HepG2 (cell line): Measurements from ENCODE around the gene PHACTR3. TPM values are rescaled to one million over a fixed set of nuclear protein-coding genes. Genes with fewer than 3 reads are reported as not detected.

Experiments used
- ATAC-seq: fragments of 200-7000 bp; cut with Tn5 transposase; 3 replicates; pipeline ENCODE4 v1.9.1; 2020; ENCODE audit warnings: mild to moderate bottlenecking, moderate library complexity
- BruUV-seq: library from RNA; stranded (reverse); fragments of 400-500 nt; replicated peaks from 2 replicates; lab custom pipeline; 2021; lab: Mats Ljungman, UMichigan
- CTCF ChIA-PET: fragments of 300-600 bp; formaldehyde crosslinking; extraction: SDS; loops from one replicate; lab custom pipeline; 2021; ENCODE audit warnings: low total read pairs, inconsistent platforms, low intra/inter-chr PET ratio; lab: Yijun Ruan, JAX
- POLR2A ChIA-PET: fragments of 350-600 bp; sonication (Branson Sonifier 250); formaldehyde crosslinking; loops from one replicate; lab custom pipeline; 2020; ENCODE audit warnings: antibody characterized with exemption, inconsistent platforms; lab: Yijun Ruan, JAX
- DNase-seq: peaks from one replicate; pipeline ENCODE4 v3.0.0-alpha.2; 2015; ENCODE audit warnings: low spot score
- FAIRE-seq: peaks from 3 replicates; lab custom pipeline; 2011; peaks lifted over from hg19 to GRCh38; lab: Jason Lieb, UNC
- H2AFZ ChIP-seq: one replicate; pipeline ENCODE4 v1.6.1; 2011; ENCODE audit warnings: low read length, inconsistent platforms
- H3K27ac ChIP-seq: fragments of 300-600 bp; 3 replicates; pipeline ENCODE4 v1.8.0; 2011; ENCODE audit warnings: mixed run types, mild to moderate bottlenecking, mixed read lengths, low read length, inconsistent platforms; ENCODE audit not compliant: insufficient read depth; ENCODE audit errors: extremely low read length
- H3K27me3 ChIP-seq, 2 experiments: fragments of 200-600 bp in 1 of 2; 2 replicates in 1 of 2; 3 replicates in 1 of 2; pipeline versions ENCODE4 v1.6.0 to v1.8.0; 2011; ENCODE audit warnings: low read length in 2 of 2, mild to moderate bottlenecking in 2 of 2, moderate library complexity in 2 of 2, inconsistent platforms in 1 of 2; ENCODE audit not compliant: insufficient read depth in 2 of 2, control insufficient read depth in 1 of 2
- H3K36me3 ChIP-seq, 2 experiments: fragments of 200-600 bp in 1 of 2; replicated peaks in 1 of 2; 2 replicates in 1 of 2; 3 replicates in 1 of 2; pipeline versions ENCODE4 v1.5.1 to v1.8.0; 2011; ENCODE audit warnings: low read length in 2 of 2, inconsistent platforms in 1 of 2; ENCODE audit not compliant: insufficient read depth in 2 of 2, control insufficient read depth in 1 of 2
- H3K4me1 ChIP-seq: 2 replicates; pipeline ENCODE4 v1.5.1; 2012; ENCODE audit warnings: low read length, inconsistent platforms; ENCODE audit not compliant: insufficient read depth
- H3K4me2 ChIP-seq: 2 replicates; pipeline ENCODE4 v1.6.0; 2011; ENCODE audit warnings: low read depth, low read length, inconsistent platforms
- H3K4me3 ChIP-seq, 3 experiments: fragments of 200-600 bp in 1 of 3; sonication (generic), shearing (Covaris generic) in 1 of 3; replicated peaks in 1 of 3; 2 replicates each; pipeline ENCODE4 v1.5.1; 2011 to 2016; ENCODE audit warnings: low read length in 3 of 3, inconsistent platforms in 2 of 3, low read depth in 2 of 3, mild to moderate bottlenecking in 2 of 3, control low read depth in 1 of 3, mixed read lengths in 1 of 3; ENCODE audit not compliant: insufficient read depth in 1 of 3
- H3K79me2 ChIP-seq: one replicate; pipeline ENCODE4 v1.6.1; 2011; ENCODE audit warnings: low read length, inconsistent platforms; ENCODE audit not compliant: insufficient read depth
- H3K9ac ChIP-seq: 2 replicates; pipeline ENCODE4 v1.6.0; 2011; ENCODE audit warnings: mild to moderate bottlenecking, low read depth, low read length, inconsistent platforms; ENCODE audit not compliant: insufficient read depth
- H3K9me3 ChIP-seq: 2 replicates; pipeline ENCODE4 v1.5.1; 2012; ENCODE audit warnings: mild to moderate bottlenecking, low read length
- H4K20me1 ChIP-seq: 2 replicates; pipeline ENCODE4 v1.6.0; 2011; ENCODE audit warnings: inconsistent platforms, mild to moderate bottlenecking, low read length, moderate library complexity; ENCODE audit not compliant: insufficient read depth
- ARID3A ChIP-seq: IDR thresholded peaks from 2 replicates; pipeline ENCODE4 v1.6.1; 2012; ENCODE audit warnings: low read depth, low read length, improper control_type of control experiment
- HHEX ChIP-seq: IDR thresholded peaks from 2 replicates; pipeline ENCODE4 v1.6.1; 2016; ENCODE audit warnings: control low read depth
- NFATC3 ChIP-seq: sonication (generic); formaldehyde crosslinking; IDR thresholded peaks from 2 replicates; pipeline ENCODE4 v1.5.1; 2020; ENCODE audit warnings: mild to moderate bottlenecking, missing genetic modification reagents
- NFKBIZ ChIP-seq: IDR thresholded peaks from 2 replicates; pipeline ENCODE4 v1.6.1; 2018; ENCODE audit warnings: missing genetic modification reagents, missing compliant biosample characterization
- PPARG ChIP-seq: conservative IDR thresholded peaks from 2 replicates; pipeline ENCODE4 v1.6.1; 2016; ENCODE audit warnings: missing biosample characterization, missing genetic modification reagents
- ZNF142 ChIP-seq: sonication (generic); formaldehyde crosslinking; IDR thresholded peaks from 2 replicates; pipeline ENCODE4 v1.4.0; 2020; ENCODE audit warnings: missing genetic modification reagents
- ZNF383 ChIP-seq: sonication (generic); formaldehyde crosslinking; IDR thresholded peaks from 2 replicates; pipeline ENCODE4 v1.4.0; 2020; ENCODE audit warnings: missing genetic modification reagents, mild to moderate bottlenecking, borderline replicate concordance
- ZNF775 ChIP-seq: sonication (generic); formaldehyde crosslinking; IDR thresholded peaks from 2 replicates; pipeline ENCODE4 v1.4.0; 2020; ENCODE audit warnings: missing genetic modification reagents, mild to moderate bottlenecking, moderate library complexity, borderline replicate concordance
- ZSCAN29 ChIP-seq: sonication (generic); formaldehyde crosslinking; conservative IDR thresholded peaks from 2 replicates; pipeline ENCODE4 v1.4.0; 2020; ENCODE audit warnings: mild to moderate bottlenecking, missing genetic modification reagents
- in situ Hi-C: cut with HindIII; loops from 2 replicates; pipeline ENCODE4 v1.10.0; 2017; ENCODE audit warnings: low pct_unique_long_range_greater_than_20kb; ENCODE audit not compliant: extremely low pct_ligation_motif_present
- intact Hi-C: fragments of 100-400 bp; cut with micrococcal nuclease; formaldehyde crosslinking; loops from one replicate; pipeline ENCODE4 v1.10.0; 2022; ENCODE audit not compliant: unreplicated experiment
- polyA plus RNA-seq, 8 experiments: library from polyadenylated mRNA; depleted of rRNA in 3 of 8; stranded (reverse) in 7 of 8; unstranded in 1 of 8; fragments of >200 nt; fragmentation: Illumina TruSeq in 4 of 8; extraction: Trizol in 4 of 8; gene quantifications; 2 replicates each; pipeline versions ENCODE4 v1.2.1 to v1.2.3, GENCODE V29; 2011 to 2016; ENCODE audit warnings: low read depth in 4 of 8, missing spikeins in 1 of 8, mixed read lengths in 1 of 8; ENCODE audit not compliant: insufficient read depth in 1 of 8
- total RNA-seq, 5 experiments: library from RNA; depleted of rRNA; stranded (reverse); fragments of >200 nt; fragmentation: Illumina TruSeq; extraction: Trizol; gene quantifications; 2 replicates each; pipeline ENCODE4 v1.2.3, GENCODE V29; 2016; ENCODE audit warnings: low read depth in 1 of 5

PHACTR3 gene
- total and polyA plus RNA-seq, 2 of the 13 experiments (the other 11 are each of a cell fraction or from before 2014, with no cell fraction given) = not detected

GRCh38 chr20:59646487-59646886, 42.1 kb downstream of the PHACTR3 start (continued):
- no peak for TF ChIP-seq ZNF142 (CRISPR knock-in tag)
- no peak for TF ChIP-seq ARID3A
- TF ChIP-seq ZNF775 = no peak
- no peak for TF ChIP-seq HHEX
- no peak for TF ChIP-seq NFKBIZ

GRCh38 chr20:59647271-59647670, 42.9 kb downstream of the PHACTR3 start:
- no peak overlapping the region for H2AFZ ChIP-seq
- H4K20me1 ChIP-seq = no peaks in the 10 kb centered on the region
- H3K9ac ChIP-seq = no peak overlapping the region
- no peaks in the 10 kb centered on the region for H3K79me2 ChIP-seq
- ChIA-PET CTCF (no interaction called here), POLR2A (no interaction called here)
- in situ Hi-C loops (no loop called here), intact Hi-C loops (no loop called here)
- no peaks in the 10 kb centered on the region for H3K4me1 ChIP-seq
- BruUV-seq = no TSS peak
- H3K36me3 ChIP-seq = no peaks in the 10 kb centered on the region
- no peak overlapping the region for H3K4me3 ChIP-seq
- FAIRE-seq (no peak), DNase-seq (no peak), ATAC-seq (no peak)
- peaks cover 0 to 21% of the 10 kb centered on the region in 2 experiments; a peak in 2 of 5 replicates for H3K27me3 ChIP-seq
- H3K9me3 ChIP-seq = no peaks in the 10 kb centered on the region
- TF ChIP-seq PPARG (CRISPR knock-in tag) (no peak), ZNF383 (CRISPR knock-in tag) (no peak), ZSCAN29 (no peak), NFATC3 (CRISPR knock-in tag) (no peak)
- no peak overlapping the region for H3K27ac ChIP-seq
- no peak overlapping the region for H3K4me2 ChIP-seq
